NCI-H524 treated with DMSO at 0.1 percent for 48 hours (cell line): Measurements from ENCODE around the gene MGST2.
A peak's percentile ranks its signal among the peaks of the same experiment; 100 is the strongest.
"Not testable (repeated sequence)": the region's sequence is repeated elsewhere in the genome, so short reads cannot be mapped to it uniquely, and the experiment has no call there.

Experiments used
- DNase-seq: peaks from one replicate; lab custom pipeline; 2025; lab: John Stamatoyannopoulos, UW

The MGST2 gene

GRCh38 chr4:139669890-139670289 lies 4.3 kb downstream of the MGST2 start:
- DNase-seq: no peak

DNA sequence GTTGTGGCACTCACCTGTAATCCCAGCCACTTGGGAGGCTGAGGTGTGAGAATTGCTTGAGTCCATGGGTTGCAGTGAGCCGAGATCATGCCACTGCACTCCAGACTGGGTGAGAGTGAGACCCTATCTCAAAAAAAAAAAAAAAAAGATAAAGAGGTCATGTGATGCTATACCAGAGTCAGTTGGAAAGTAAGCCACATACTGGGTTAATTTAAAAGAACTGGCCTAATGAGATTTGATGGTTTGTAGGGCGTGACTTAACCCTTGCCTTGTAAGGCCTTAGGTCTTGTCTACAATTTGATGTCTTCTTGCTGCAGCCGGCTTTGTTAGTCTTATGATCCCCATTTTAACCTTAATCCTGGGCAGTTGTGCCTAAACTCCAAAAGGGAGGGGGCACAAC lies 5.2 kb downstream of the MGST2 start:
- no peak for DNase-seq

DNA sequence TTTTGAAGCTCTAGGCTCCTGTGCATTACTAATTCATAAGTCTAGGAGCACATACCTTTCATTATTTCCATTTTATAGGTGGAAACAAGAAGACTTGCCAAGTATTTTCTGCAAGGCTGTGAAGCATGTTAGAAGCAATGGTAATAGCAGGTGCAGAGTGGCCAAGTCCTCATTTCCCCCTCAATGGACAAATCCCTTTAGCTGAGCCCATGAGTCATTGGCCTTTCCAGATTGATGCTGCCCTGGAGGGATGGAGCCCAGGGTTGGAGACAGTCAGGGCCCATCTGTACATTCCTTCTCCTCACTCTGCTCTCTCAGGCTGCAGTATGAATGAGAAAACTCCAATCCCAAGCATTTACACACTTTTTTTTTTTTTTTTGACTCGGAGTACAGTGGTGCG lies 6.6 kb downstream of the MGST2 start:
- no peak for DNase-seq

DNA sequence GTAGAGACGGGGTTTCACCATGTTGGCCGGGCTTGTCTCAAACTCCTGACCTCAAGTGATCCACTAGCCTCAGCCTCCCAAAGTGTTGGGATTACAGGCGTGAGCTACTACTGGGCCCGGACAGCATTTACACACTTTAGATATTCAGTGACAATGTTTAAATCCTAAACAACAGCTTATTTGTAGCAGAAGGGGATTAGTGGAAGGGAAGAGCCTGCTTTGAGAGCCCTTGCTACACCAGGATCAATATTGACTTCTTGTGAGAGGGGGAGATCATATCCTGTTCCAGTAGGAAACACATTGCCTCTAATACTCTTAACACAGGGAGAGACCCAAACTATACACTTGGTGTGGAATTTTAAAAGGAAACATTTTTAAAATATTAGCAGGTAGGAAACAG lies 7.1 kb downstream of the MGST2 start:
- DNase-seq: peak; percentile 40

- no peak for DNase-seq
Measured at GRCh38 chr4:139674875-139675550, 9.4 kb downstream of the MGST2 start.

DNA sequence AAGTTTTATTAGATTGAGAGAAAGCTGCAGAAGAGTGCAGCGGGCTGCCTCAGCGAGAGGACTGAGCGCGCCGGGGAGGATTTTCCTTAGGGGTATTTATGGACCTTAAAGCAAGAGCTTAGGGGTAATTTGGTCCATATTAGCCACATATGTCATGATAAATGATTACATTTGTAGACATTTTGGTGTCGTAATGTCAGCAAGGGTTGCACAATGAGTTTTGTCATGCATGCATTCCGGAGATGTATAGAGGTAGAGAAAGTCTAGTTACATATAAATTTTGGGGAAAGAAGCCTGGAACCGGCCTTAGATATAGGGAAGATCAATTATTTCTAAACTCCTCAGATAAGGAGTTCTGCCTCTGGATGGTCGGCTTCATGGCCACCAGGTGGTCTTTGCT lies 10.0 kb downstream of the MGST2 start:
- no peak for DNase-seq

DNA sequence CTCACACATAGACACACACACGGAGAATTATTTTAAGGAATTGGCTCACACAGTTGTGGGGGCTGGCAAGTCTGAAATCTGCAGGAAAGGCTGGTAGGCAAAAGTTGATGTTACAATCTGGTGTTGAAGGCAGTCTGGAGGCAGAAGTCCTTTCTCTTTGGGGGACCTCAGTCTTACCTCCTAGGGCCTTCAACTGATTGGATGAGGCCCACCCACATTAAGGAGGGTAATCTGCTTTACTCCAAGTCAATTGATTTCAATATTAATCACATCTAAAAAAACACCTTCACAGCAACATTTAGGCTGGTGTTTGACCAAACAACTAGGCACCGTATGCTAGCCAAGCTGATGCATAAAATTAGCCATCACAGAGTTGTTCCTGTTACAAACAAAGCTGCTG lies 10.7 kb downstream of the MGST2 start:
- no peak for DNase-seq

- no peak for DNase-seq
Measured at GRCh38 chr4:139676913-139677585, 11.4 kb downstream of the MGST2 start.

GRCh38 chr4:139682309-139682708 lies 16.7 kb downstream of the MGST2 start:
- no peak for DNase-seq

- no peak for DNase-seq
Measured at GRCh38 chr4:139682741-139683151, 17.1 kb downstream of the MGST2 start.

GRCh38 chr4:139684351-139684750 lies 18.7 kb downstream of the MGST2 start:
- no peak for DNase-seq

DNA sequence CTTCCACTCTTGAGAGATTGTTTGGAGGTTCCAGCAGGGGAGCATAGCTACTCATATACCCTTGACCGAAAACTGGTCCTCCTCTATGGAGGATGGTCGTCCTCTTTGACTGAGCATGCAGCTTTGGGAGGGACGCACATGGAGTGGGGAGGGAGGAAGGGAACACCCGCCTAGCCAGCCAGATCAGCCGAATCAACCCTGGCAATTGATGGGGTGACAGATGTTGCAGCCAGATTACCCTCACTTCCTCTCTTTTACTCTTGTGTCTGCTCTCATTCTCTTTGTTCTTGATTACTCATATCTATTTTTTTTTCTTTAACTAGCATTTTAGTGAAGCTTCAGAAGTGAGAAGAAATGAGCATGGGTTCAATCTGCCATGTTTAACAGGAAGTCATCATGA lies 19.6 kb downstream of the MGST2 start:
- no peak for DNase-seq

DNA sequence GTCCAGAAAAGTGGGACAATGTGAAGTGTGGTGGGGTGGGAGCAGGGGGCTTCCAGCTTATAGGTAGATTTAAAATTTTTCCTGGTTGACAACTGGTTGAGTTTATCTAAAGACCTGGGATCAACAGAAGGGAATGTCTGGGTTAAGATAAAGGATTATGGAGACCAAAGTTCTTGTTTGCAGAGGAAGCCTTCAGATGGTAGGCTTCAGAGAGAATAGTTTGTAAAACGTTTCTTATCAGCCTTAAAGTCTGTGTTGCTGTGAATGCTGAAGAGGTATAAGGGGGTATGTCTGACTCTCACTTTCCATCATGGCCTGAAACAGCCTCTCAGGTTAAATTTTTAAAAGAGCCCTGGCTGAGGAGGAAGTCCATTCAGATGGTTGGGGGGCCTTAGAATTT lies 20.5 kb downstream of the MGST2 start:
- DNase-seq: no peak

DNA sequence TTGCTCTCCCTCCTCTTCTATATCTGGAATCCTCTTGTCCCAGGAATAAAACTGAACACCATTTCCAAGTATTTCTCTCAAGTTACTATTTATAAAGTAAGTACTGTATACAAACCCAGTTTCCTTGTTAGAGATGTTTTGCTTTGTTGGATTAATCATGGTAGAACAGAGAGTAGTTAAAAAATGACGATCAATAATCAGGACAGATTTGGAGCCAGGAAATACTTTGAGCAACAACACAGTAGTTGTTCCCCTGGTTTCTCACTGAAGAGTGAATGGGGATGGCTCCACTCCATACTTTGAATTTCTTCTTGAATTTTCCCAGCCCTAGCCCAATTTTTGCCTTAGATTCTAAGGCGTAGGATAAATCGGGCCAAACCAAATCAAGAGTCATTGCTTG lies 21.4 kb downstream of the MGST2 start:
- DNase-seq: no peak

DNA sequence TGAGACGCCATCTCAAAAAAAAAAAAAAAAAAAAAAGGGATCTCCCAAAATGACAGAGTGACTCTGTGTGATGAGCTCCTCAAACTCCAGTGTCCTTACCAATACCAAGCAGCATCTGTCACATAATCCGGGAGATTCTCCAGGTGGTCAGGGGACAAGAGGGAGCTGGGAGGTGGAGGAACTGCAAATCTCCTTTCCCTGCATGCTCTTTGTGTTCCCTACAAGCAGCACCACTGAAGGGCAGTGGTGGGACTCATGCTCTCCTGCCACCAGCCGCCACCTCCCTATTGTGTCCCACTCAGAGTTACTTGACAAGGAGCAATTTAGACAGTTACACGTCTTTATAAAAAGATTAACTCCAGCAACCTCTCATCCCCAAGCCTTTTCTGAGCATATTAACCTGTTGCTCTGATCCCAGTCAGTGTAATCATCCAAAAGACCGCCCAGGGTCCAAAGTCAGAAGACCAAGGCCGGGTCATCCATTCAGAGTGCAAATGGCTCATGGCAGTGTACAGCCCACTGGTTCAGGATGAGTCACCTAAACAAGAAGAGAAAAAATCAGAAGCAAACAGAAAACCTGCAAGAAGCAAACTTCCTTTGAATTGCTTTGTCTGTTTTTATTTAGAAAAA lies 23.6 kb downstream of the MGST2 start:
- peak; percentile 59 for DNase-seq

DNA sequence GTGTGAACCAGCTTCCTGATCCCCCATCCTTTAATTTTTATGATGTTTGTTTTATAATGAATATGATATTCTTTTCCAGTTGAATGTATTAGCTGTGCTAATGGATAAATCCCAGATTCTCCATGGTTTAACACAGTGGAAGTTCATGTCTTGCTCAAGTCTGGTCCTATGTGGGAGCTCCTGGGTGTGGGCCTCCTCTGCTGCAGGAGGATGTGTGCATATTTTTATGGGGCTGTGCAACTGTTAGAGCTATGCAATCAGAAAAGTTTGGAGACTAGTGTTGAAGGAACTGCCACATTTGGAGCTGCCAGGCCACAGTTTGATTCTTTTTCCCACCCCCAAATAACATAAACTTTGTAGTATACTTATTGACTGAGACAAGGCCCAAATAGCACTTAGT lies 24.8 kb downstream of the MGST2 start:
- no peak for DNase-seq

- DNase-seq: no peak
Measured at GRCh38 chr4:139692309-139693012, 26.8 kb downstream of the MGST2 start.

DNA sequence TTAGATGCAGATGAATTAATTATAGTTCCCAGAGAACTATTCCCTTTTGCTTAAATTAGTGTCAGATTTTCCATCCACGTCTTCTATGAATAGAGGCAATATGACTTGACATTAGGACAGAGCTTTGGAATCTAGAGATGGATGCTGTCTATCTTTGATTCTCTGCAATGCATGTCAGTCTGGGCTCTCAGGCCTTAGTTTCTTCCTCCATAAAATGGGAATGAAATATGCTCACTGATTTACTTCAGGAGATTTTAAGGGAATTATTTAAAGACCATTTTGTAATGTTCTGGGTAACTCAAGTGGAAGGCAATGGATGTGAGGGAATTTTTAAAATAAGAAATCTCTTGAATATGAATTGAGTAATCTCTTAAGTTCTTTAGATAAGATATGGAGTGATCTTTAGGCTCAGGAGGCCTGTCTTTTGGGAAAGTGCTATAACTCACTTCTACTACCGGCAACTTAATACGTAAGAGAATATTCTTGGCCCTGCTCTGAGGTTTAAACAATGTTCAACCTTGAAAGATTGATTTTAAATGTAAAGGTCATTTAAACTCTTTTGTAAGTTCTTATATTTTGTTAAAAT lies 29.0 kb downstream of the MGST2 start:
- no peak for DNase-seq

GRCh38 chr4:139696491-139696890 lies 30.9 kb downstream of the MGST2 start:
- DNase-seq: no peak

DNA sequence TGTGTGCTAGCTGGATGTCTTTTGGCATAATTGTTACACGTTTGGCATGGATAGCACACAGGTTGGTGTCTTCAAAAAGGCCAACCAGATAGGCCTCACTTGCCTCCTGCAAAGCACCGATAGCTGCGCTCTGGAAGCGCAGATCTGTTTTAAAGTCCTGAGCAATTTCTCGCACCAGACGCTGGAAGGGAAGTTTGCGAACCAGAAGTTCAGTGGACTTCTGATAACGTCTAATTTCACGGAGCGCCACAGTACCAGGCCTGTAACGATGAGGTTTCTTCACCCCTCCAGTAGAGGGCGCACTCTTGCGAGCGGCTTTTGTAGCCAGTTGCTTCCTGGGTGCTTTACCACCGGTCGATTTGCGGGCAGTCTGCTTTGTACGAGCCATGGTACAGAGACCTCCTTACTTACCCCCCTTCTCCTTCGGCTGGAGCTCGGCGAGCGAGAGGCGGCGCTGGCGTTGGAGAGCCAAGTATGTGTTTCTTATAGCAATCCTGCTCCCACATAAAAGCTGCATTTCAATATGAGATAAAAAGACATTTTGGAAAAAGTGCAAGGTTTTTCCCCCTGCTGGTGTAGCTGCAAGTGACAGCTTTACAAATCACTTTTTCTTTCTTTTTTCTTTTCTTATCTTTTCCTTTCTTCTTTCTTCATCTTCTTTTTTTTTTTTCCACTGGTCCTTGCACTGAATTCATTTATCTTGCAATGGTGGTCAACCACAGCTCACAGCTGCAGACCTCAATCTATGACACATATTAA lies 32.7 kb downstream of the MGST2 start:
- DNase-seq: not testable (repeated sequence)

DNA sequence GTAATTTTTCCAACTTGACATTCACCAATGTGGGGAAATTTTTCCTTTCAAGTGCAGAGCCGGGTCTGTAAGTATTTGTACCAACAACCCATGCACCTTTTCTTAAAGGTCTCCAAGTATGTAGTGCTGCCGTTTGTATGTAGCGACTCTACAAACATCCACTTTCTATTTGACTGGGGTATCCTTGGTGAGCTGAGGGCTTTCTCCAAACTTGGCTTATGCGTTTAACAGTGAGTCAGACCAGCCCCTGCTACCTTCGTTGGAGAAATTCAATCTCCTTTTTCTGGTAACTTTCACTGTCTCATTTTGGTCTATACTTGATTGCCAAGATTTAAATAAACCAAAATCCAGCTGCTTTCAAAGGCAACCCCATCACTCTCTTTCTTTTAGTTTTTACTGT lies 34.9 kb downstream of the MGST2 start:
- no peak for DNase-seq
